Activated T-cell treated with anti-CD3 and anti-CD28 coated beads, Interleukin-2, amount 50 U/mL, for 24 hours (primary cell): ENCODE results near the gene TUBA3E.
"Not testable (repeated sequence)": the region's sequence is repeated elsewhere in the genome, so short reads cannot be mapped to it uniquely, and the experiment has no call there.

Experiments used
- DNase-seq: peaks from one replicate; pipeline ENCODE4 v3.0.0-alpha.2; 2020
- H3K27ac Mint-ChIP-seq: 2 replicates; pipeline ENCODE4 v1.8.0; 2020; ENCODE audit warnings: mild to moderate bottlenecking, mixed read lengths
- H3K27me3 Mint-ChIP-seq: 2 replicates; pipeline ENCODE4 v1.8.0; 2020; ENCODE audit warnings: mixed read lengths
- H3K36me3 Mint-ChIP-seq: 2 replicates; pipeline ENCODE4 v1.8.0; 2020; ENCODE audit warnings: low read depth, mixed read lengths
- H3K4me1 Mint-ChIP-seq: 2 replicates; pipeline ENCODE4 v1.8.0; 2020; ENCODE audit warnings: low read depth, mixed read lengths
- H3K4me3 Mint-ChIP-seq: 2 replicates; pipeline ENCODE4 v1.8.0; 2020; ENCODE audit warnings: mild to moderate bottlenecking, moderate library complexity, mixed read lengths
- H3K9me3 Mint-ChIP-seq: 2 replicates; pipeline ENCODE4 v1.8.0; 2020; ENCODE audit warnings: mixed read lengths

Gene TUBA3E

DNA sequence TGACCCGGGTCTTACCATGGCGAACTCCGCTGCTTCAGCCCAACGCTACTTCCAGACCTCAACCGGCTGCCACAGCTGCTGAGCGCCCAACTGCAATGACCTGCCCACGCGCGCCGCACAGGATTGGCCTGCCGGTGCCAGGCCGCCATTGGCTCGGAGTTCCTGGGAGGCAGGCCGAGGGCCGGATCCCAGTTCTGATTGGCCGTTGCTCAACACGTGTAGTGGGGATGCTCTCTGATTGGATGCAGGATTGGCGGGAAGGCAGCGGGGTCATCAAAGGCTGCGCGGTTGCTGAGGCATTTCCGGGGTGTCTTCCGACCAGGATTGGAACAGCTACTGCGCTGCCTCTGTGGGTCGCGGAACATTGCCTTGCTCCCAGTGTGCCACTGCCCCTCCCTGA lies at the start of gene TUBA3E:
TUBA3E (minus strand) TSS at position 97 of the 400 bp plus-strand sequence; CDS start at position 18, 79 bp downstream.
- Mint-ChIP-seq H3K27me3 (no peaks in the 10 kb centered on the region), H3K27ac (no peak within 1 kb of the TSS), H3K9me3 (no peaks in the 10 kb centered on the region), H3K4me1 (no peaks in the 10 kb centered on the region), H3K36me3 (no peaks in the 10 kb centered on the region), H3K4me3 (no peak within 1 kb of the TSS)
- no peak for DNase-seq

DNA sequence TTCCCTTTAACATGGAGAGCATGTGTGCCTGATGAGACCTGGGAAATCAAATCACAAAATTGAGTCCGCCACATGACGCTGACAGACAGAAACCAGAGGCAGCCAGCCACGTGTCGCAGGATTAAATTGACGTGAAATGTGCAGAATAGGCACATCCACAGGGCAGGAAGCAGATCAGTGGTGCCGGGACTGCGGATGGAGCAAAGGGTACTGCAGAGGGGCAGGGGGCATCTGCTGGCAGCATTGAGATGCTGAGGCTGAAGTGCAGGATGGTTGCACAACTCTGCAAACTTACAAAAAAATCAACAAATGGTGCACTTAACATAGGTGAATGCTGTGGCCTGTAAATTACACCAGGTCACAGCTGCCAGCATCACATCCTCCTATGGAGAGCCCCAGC lies 48.2 kb upstream of the TUBA3E start:
- Mint-ChIP-seq H3K4me3 (no peak overlapping the region), H3K4me1 (no peaks in the 10 kb centered on the region), H3K9me3 (no peaks in the 10 kb centered on the region), H3K27me3 (peaks cover 50% of the 10 kb centered on the region), H3K27ac (no peak overlapping the region), H3K36me3 (no peaks in the 10 kb centered on the region)
- DNase-seq, result no peak

DNA sequence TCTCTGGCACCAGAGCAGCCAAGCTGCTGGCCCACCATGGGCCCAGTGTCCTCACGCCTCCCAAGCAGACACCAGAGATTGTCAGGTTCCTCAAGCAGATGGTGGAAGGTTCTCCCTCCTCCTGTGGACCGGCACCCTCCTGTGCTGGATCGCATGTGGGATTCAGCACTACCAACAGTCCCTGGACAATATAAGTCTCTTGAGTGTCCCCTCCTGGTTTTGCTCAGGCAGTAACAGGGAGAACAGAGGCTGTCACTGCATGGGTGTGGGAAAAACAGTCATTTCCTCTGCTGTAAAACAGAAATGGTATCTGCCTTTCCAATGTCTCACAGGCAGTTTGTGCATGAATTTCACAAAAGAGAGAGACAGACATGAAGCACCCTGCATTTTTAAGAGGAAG lies 47.7 kb upstream of the TUBA3E start:
- Mint-ChIP-seq H3K27me3 (peaks cover 46% of the 10 kb centered on the region), H3K36me3 (no peaks in the 10 kb centered on the region), H3K4me1 (no peaks in the 10 kb centered on the region), H3K4me3 (no peak overlapping the region), H3K9me3 (no peaks in the 10 kb centered on the region), H3K27ac (no peak overlapping the region)
- DNase-seq, result no peak

DNA sequence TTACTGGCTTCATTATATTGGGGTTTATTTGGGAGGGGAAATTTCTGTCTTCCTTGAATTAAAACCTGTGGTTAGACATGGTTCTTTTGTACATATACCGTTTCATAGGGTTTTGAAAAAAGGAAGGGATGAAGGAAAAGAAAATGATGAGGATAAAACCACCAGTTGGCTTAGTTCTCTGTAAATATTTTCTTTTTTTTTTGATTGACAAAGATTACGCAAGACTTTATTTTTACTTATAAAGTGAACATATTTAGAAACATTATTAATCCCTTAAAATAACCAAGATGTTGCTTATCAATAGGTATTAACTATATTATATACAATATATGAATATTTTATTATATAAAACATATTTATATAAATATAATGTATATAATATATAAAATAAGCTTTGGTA lies 45.1 kb upstream of the TUBA3E start:
- Mint-ChIP-seq H3K4me1 (no peaks in the 10 kb centered on the region), H3K4me3 (no peak overlapping the region), H3K9me3 (no peaks in the 10 kb centered on the region), H3K36me3 (no peaks in the 10 kb centered on the region), H3K27ac (no peak overlapping the region), H3K27me3 (peaks cover 22% of the 10 kb centered on the region)
- DNase-seq, result no peak

DNA sequence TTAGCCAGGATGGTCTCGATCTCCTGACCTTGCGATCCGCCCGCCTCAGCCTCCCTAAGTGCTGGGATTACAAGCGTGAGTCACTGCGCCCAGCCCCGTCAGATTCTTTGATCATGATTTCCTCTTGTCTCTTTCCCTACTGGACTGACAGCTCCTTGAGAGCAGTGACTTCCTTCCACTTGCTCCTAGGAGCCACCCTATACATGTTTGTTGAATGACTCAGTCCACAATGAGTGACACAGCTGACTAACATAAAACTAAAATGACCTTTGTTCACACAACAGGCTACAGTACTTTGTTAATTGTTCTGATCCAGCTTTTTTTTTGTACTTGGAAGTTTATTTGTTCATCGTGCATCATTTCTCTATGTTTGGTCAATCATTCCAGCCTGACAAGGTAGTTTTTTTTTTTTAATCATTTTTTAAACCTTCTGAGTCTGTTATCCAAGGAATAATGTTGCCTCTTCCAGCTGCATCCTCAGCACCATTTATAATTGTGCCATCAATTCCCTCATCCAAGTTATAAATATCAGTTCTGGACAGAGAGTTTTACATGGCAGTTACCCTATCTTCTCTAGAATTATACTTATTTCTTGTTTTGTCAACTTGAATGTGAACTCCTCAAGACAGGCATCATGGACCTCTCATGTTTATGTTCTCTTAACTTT lies 42.9 kb upstream of the TUBA3E start:
- Mint-ChIP-seq H3K9me3 (no peaks in the 10 kb centered on the region), H3K27me3 (peaks cover 15% of the 10 kb centered on the region), H3K4me3 (no peak overlapping the region), H3K4me1 (no peaks in the 10 kb centered on the region), H3K36me3 (no peaks in the 10 kb centered on the region), H3K27ac (no peak overlapping the region)
- DNase-seq, result no peak

DNA sequence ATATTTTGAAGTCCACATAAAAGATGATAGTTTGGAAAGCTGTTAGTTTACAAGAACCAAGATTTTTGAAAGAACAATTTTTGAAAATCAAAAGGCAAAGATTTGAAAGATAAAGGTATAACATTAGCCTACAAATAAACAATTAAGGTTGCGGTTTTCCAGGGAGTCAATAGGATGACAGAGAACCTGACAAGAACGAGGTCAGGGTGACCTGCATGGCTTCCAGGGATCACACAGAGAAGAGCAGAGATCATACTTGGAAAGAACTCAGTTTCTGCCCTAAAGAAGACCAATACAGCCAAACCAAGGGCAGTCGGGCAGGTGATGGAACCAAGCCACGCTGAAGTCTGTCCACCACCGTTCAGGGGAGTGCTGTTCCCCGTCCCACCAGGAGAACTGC lies 41.3 kb upstream of the TUBA3E start:
- not testable (repeated sequence) for DNase-seq, H3K27ac Mint-ChIP-seq, H3K4me1 Mint-ChIP-seq, H3K36me3 Mint-ChIP-seq, H3K4me3 Mint-ChIP-seq, H3K9me3 Mint-ChIP-seq
- H3K27me3 Mint-ChIP-seq, result peaks cover 10% of the 10 kb centered on the region

DNA sequence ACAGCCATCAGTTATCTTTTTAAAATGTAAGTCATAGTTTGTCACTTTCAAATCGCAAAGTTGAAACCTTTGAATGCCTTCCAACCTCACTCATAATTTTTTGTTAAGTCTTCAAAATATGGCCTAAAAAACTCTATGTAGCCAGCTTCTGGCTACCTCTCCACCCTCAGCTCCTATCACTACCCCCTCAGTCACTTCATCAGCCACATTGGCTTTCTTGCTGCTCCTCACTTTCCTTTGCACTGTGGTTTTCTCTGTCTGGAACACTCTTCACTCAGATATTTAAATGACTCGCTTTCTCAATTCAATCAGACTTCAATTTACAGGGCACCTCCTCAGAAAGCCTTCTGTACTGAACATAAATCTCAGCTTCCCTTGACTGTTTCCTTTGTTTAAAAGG lies 34.8 kb upstream of the TUBA3E start:
- not testable (repeated sequence) for DNase-seq, H3K27ac Mint-ChIP-seq, H3K9me3 Mint-ChIP-seq, H3K4me1 Mint-ChIP-seq, H3K36me3 Mint-ChIP-seq, H3K4me3 Mint-ChIP-seq
- peaks cover 21% of the 10 kb centered on the region for H3K27me3 Mint-ChIP-seq

DNA sequence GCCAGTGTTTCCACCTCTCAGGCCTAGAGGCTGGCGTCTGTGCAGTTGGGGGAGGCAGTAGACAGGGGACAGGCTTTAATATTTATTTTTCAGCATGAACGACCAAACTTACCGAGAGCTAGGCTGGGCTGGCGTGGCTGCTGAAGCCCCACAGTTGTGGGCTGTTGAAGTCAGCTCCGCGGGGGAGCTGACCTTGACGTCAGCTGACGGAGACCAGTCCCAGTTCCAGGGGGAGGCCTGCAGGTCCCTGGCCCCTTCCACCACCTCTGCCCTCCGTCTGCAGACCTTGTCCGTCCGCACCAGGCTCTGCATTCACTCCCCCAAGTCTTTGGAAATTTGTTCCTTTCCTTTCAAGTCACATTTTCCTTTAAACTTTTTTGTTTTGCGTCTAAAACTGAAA lies 33.4 kb upstream of the TUBA3E start:
- Mint-ChIP-seq H3K4me3 (no peak overlapping the region), H3K36me3 (no peaks in the 10 kb centered on the region), H3K4me1 (peaks cover 2% of the 10 kb centered on the region), H3K9me3 (no peaks in the 10 kb centered on the region), H3K27ac (no peak overlapping the region), H3K27me3 (peaks cover 18% of the 10 kb centered on the region)
- DNase-seq, result no peak

DNA sequence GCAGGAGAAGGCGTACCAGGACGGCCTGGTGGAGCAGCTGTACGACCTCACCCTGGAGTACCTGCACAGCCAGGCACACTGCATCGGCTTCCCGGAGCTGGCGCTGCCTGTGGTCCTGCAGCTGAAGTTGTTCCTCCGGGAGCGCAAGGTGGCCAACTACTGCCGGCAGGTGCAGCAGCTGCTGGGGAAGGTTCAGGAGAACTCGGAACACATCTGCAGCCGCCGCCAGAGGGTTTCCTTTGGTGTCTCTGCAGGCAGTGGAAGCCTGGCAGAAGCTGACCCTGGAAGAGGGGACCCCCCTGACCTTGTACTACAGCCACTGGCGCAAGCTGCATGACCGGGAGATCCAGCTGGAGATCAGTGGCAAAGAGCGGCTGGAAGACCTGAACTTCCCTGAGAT lies 32.7 kb upstream of the TUBA3E start:
- H3K36me3 Mint-ChIP-seq, H3K27ac Mint-ChIP-seq, H3K4me3 Mint-ChIP-seq, DNase-seq, H3K9me3 Mint-ChIP-seq, H3K4me1 Mint-ChIP-seq: not testable (repeated sequence)
- H3K27me3 Mint-ChIP-seq, result peaks cover 16% of the 10 kb centered on the region

DNA sequence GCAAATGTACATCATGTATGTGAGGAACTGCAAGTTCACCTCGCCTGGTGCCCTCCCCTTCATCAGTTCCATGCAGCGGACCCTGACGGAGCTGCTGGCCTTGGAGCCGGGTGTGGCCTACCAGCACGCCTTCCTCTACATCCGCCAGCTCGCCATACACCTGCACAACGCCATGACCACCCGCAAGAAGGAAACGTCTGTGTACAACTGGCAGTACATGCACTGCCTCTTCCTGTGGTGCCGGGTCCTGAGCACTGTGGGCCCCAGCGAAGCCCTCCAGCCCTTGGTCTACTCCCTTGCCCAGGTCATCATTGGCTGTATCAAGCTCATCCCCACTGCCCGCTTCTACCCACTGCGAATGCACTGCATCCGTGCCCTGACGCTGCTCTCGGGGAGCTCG lies 32.1 kb upstream of the TUBA3E start:
- not testable (repeated sequence) for DNase-seq, H3K4me1 Mint-ChIP-seq, H3K4me3 Mint-ChIP-seq, H3K27ac Mint-ChIP-seq, H3K36me3 Mint-ChIP-seq, H3K9me3 Mint-ChIP-seq
- H3K27me3 Mint-ChIP-seq, result peaks cover 16% of the 10 kb centered on the region

DNA sequence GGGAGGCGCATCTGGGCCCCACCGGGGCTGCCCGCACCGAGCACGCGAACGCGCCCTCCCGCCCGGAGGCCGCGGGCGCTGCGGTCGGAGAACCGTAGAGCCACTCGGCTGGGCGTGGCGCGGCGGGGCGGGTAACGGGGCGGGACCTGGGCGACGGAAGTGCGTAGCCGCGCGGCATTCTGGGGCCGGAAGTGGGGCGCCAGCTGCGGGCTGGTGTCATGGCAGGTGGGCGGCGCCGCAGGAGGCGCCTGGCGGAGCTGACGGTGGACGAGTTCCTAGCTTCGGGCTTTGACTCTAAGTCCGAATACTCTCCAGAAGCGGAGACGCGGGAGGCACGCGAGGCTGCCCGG lies 30.9 kb upstream of the TUBA3E start:
- H3K4me3 Mint-ChIP-seq, H3K36me3 Mint-ChIP-seq, H3K9me3 Mint-ChIP-seq, H3K27ac Mint-ChIP-seq, H3K4me1 Mint-ChIP-seq: not testable (repeated sequence)
- DNase-seq, result peak; percentile 46
- H3K27me3 Mint-ChIP-seq, result peaks cover 13% of the 10 kb centered on the region

- H3K27ac Mint-ChIP-seq, H3K36me3 Mint-ChIP-seq, H3K4me1 Mint-ChIP-seq, DNase-seq, H3K4me3 Mint-ChIP-seq, H3K9me3 Mint-ChIP-seq: not testable (repeated sequence)
- H3K27me3 Mint-ChIP-seq, result peaks cover 14% of the 10 kb centered on the region
These were observed 30.4 kb upstream of the TUBA3E start for GRCh38 chr2:130228467-130229160.

GRCh38 chr2:130228005-130228404 lies 29.8 kb upstream of the TUBA3E start:
- DNase-seq, H3K4me1 Mint-ChIP-seq, H3K27ac Mint-ChIP-seq, H3K4me3 Mint-ChIP-seq, H3K9me3 Mint-ChIP-seq, H3K36me3 Mint-ChIP-seq: not testable (repeated sequence)
- H3K27me3 Mint-ChIP-seq, result peaks cover 14% of the 10 kb centered on the region

DNA sequence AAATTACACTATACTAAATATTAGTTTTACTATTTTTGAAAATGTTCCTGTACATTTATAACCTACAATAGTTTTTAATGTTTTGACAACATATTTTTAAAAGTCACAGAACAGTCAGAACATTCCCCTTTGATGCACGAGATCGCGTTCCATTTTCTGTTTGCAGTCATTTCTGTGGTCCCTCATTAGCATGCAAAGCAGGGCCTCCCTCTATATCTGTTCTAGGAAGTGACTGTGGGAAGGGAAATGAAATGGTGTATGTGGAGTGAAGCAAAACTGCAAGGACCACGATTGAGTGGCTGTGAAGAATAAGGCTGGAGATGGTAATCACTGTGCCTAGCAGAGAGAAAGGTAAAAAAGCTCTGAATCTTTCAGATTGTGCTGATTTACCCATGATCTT lies 24.3 kb upstream of the TUBA3E start:
- not testable (repeated sequence) for H3K4me1 Mint-ChIP-seq, H3K36me3 Mint-ChIP-seq, H3K9me3 Mint-ChIP-seq, H3K4me3 Mint-ChIP-seq, H3K27ac Mint-ChIP-seq, DNase-seq
- peaks cover 22% of the 10 kb centered on the region for H3K27me3 Mint-ChIP-seq

- not testable (repeated sequence) for H3K36me3 Mint-ChIP-seq, DNase-seq, H3K4me1 Mint-ChIP-seq, H3K4me3 Mint-ChIP-seq, H3K9me3 Mint-ChIP-seq, H3K27ac Mint-ChIP-seq
- H3K27me3 Mint-ChIP-seq, result peaks cover 34% of the 10 kb centered on the region
These were observed 22.3 kb upstream of the TUBA3E start for GRCh38 chr2:130220505-130220904.

- not testable (repeated sequence) for H3K4me1 Mint-ChIP-seq, H3K36me3 Mint-ChIP-seq, DNase-seq, H3K9me3 Mint-ChIP-seq, H3K27ac Mint-ChIP-seq, H3K4me3 Mint-ChIP-seq
- peaks cover 37% of the 10 kb centered on the region for H3K27me3 Mint-ChIP-seq
These were observed 20.9 kb upstream of the TUBA3E start for GRCh38 chr2:130219147-130219546.
